Adrenal gland (tissue), 5 donors: Measurements from ENCODE around the gene DIP2A.

Experiments
- CTCF ChIP-seq, 6 experiments: fragments of 450-650 bp in 4 of 6; fragments of 200-600 bp in 2 of 6; sonication (generic) in 1 of 6; IDR thresholded peaks; 1 replicate in 5 of 6; 2 replicates in 1 of 6; pipeline versions ENCODE4 v1.5.1 to v1.8.0; 2016 to 2021; ENCODE audit warnings: antibody characterized with exemption in 6 of 6, mild to moderate bottlenecking in 2 of 6, moderate library complexity in 1 of 6
- POLR2A ChIP-seq, 2 donors: fragments of 450-650 bp; IDR thresholded peaks; one replicate each; pipeline ENCODE4 v1.6.1; 2017; ENCODE audit warnings: antibody characterized with exemption in 2 of 2, mild to moderate bottlenecking in 2 of 2, moderate library complexity in 1 of 2
- donor health status: DM: no; HTN: no; CAD: no.

GRCh38 chr21:46549650-46550049 lies 91.0 kb downstream of the DIP2A start:
- TF ChIP-seq POLR2A (IDR thresholded peaks at IDR 0.05) = no peak
- TF ChIP-seq CTCF (IDR thresholded peaks at IDR 0.05) = no peak
